K562 (cell line): ENCODE results near the gene SUFU. TPM values are rescaled to one million over a fixed set of nuclear protein-coding genes. Genes with fewer than 3 reads are reported as not detected.

ENCODE experiments used
- CTBP1 ChIP-seq: fragments of 450-650 bp; IDR thresholded peaks from 2 replicates; pipeline ENCODE4 v1.6.1; 2016; ENCODE audit warnings: borderline replicate concordance
- E2F3 ChIP-seq: fragments of 250-450 bp; sonication (Bioruptor Pico); IDR thresholded peaks from 2 replicates; pipeline ENCODE4 v1.4.0; 2020; ENCODE audit warnings: mild to moderate bottlenecking
- HEY1 ChIP-seq: fragments of 250-450 bp; sonication (Bioruptor Pico); IDR thresholded peaks from 2 replicates; pipeline ENCODE4 v1.5.0; 2020; ENCODE audit warnings: mild to moderate bottlenecking, moderate library complexity, borderline replicate concordance
- MCM5 ChIP-seq: fragments of 450-650 bp; IDR thresholded peaks from 2 replicates; pipeline ENCODE4 v1.6.1; 2016; ENCODE audit warnings: low read depth
- NEUROD1 ChIP-seq: fragments of 150-350 bp; IDR thresholded peaks from 2 replicates; pipeline ENCODE4 v1.6.1; 2014; ENCODE audit warnings: borderline replicate concordance, low read length, low read depth; ENCODE audit not compliant: partially characterized antibody
- OTX1 ChIP-seq: fragments of 450-650 bp; formaldehyde crosslinking; IDR thresholded peaks from 2 replicates; pipeline ENCODE4 v1.4.0; 2022; ENCODE audit warnings: mild to moderate bottlenecking
- PTRF ChIP-seq: fragments of 450-650 bp; IDR thresholded peaks from 2 replicates; pipeline ENCODE4 v1.6.1; 2016; ENCODE audit warnings: mild to moderate bottlenecking, missing genetic modification characterization, missing compliant biosample characterization
- RBM15 ChIP-seq: fragments of 200-400 bp; formaldehyde crosslinking; IDR thresholded peaks from 2 replicates; pipeline ENCODE4 v1.6.1; 2018; ENCODE audit warnings: mild to moderate bottlenecking, low read length, moderate library complexity; ENCODE audit not compliant: insufficient read depth
- SAP30 ChIP-seq: fragments of 200-600 bp; sonication (generic); IDR thresholded peaks from 2 replicates; pipeline ENCODE4 v1.6.1; 2012; ENCODE audit warnings: borderline replicate concordance, low read depth, mild to moderate bottlenecking, moderate library complexity, low read length, control low read depth, inconsistent platforms; ENCODE audit not compliant: insufficient read depth, poor library complexity, severe bottlenecking
- SRF ChIP-seq, 2 experiments: fragments of 250-450, 450-650 bp in 1 of 2; sonication (Bioruptor Pico) in 1 of 2; sonication (generic) in 1 of 2; formaldehyde crosslinking; IDR thresholded peaks; 2 replicates each; pipeline versions ENCODE4 v1.5.0 to v1.5.1; 2020 to 2022; ENCODE audit warnings: mild to moderate bottlenecking in 1 of 2, missing genetic modification reagents in 1 of 2
- TAF1 ChIP-seq: IDR thresholded peaks from 2 replicates; pipeline ENCODE4 v1.6.1; 2011; ENCODE audit warnings: mild to moderate bottlenecking, low read length, moderate library complexity; ENCODE audit not compliant: insufficient read depth, control insufficient read depth, severe bottlenecking; ENCODE audit errors: extremely low read depth
- TCF3 ChIP-seq: sonication (generic); formaldehyde crosslinking; IDR thresholded peaks from 2 replicates; pipeline ENCODE4 v1.4.0; 2020; ENCODE audit warnings: mild to moderate bottlenecking, missing genetic modification reagents
- ZNF124 ChIP-seq: sonication (generic); formaldehyde crosslinking; IDR thresholded peaks from 2 replicates; pipeline ENCODE4 v1.8.1; 2022; ENCODE audit warnings: missing genetic modification reagents
- ZNF217 ChIP-seq: sonication (generic); formaldehyde crosslinking; IDR thresholded peaks from 2 replicates; pipeline ENCODE4 v1.8.0; 2022; ENCODE audit warnings: mild to moderate bottlenecking, missing genetic modification reagents
- ZNF280A ChIP-seq: fragments of 450-650 bp; IDR thresholded peaks from 2 replicates; pipeline ENCODE4 v1.6.1; 2018; ENCODE audit warnings: mild to moderate bottlenecking, low read depth; ENCODE audit not compliant: partially characterized antibody
- ZNF282 ChIP-seq: sonication (generic); formaldehyde crosslinking; IDR thresholded peaks from 2 replicates; pipeline ENCODE4 v1.8.1; 2023; ENCODE audit warnings: missing genetic modification reagents
- ZNF408 ChIP-seq: fragments of 250-450 bp; sonication (Bioruptor Pico); IDR thresholded peaks from 2 replicates; pipeline ENCODE4 v1.4.0; 2020; ENCODE audit warnings: low read depth, mild to moderate bottlenecking, moderate library complexity
- ZNF449 ChIP-seq: fragments of 250-450 bp; sonication (Bioruptor Pico); IDR thresholded peaks from 2 replicates; pipeline ENCODE4 v1.8.0; 2022; ENCODE audit warnings: moderate library complexity, mild to moderate bottlenecking, inconsistent platforms
- ZNF551 ChIP-seq: fragments of 250-450 bp; sonication (Bioruptor Pico); IDR thresholded peaks from 2 replicates; pipeline ENCODE4 v1.5.0; 2021; ENCODE audit warnings: mild to moderate bottlenecking, moderate library complexity
- ZSCAN29 ChIP-seq: fragments of 450-650 bp; IDR thresholded peaks from 2 replicates; pipeline ENCODE4 v1.6.1; 2017
- polyA plus RNA-seq, 8 experiments: library from polyadenylated mRNA; depleted of rRNA in 4 of 8; stranded (reverse) in 5 of 8; unstranded in 3 of 8; fragments of >200 nt; fragmentation: Nextera tagmentation in 2 of 8; fragmentation: Illumina TruSeq in 1 of 8; extraction: Ambion mirVana in 2 of 8; extraction: Trizol in 1 of 8; gene quantifications; 2 replicates each; pipeline versions ENCODE4 v1.2.1 to v1.2.3, GENCODE V29; 2011 to 2014; ENCODE audit warnings: inconsistent platforms in 1 of 8, missing spikeins in 1 of 8
- total RNA-seq, 7 experiments: library from RNA; depleted of rRNA in 6 of 7; stranded (reverse); fragments of >200 nt in 6 of 7; fragmentation: Illumina TruSeq in 2 of 7; extraction: Trizol in 2 of 7; gene quantifications; 2 replicates each; pipeline versions ENCODE4 v1.2.1 to v1.2.3, GENCODE V29; 2011 to 2021; ENCODE audit warnings: low replicate concordance in 1 of 7
- TF ChIP-seq, protein P1 (sequence below): fragments of 250-450 bp; sonication (Bioruptor Pico); IDR thresholded peaks from 2 replicates; pipeline ENCODE4 v1.4.0; 2020
- TF ChIP-seq, protein P2 (sequence below): fragments of 200-800 bp; sonication (Bioruptor generic); IDR thresholded peaks from 2 replicates; pipeline ENCODE4 v1.6.1; 2017; ENCODE audit warnings: missing genetic modification characterization, missing compliant biosample characterization

SUFU gene
- total and polyA plus RNA-seq, 9 of the 15 experiments (the other 6 are each of a cell fraction or from before 2014, with no cell fraction given): 0.59 to 6.3 (median 0.82) TPM

DNA sequence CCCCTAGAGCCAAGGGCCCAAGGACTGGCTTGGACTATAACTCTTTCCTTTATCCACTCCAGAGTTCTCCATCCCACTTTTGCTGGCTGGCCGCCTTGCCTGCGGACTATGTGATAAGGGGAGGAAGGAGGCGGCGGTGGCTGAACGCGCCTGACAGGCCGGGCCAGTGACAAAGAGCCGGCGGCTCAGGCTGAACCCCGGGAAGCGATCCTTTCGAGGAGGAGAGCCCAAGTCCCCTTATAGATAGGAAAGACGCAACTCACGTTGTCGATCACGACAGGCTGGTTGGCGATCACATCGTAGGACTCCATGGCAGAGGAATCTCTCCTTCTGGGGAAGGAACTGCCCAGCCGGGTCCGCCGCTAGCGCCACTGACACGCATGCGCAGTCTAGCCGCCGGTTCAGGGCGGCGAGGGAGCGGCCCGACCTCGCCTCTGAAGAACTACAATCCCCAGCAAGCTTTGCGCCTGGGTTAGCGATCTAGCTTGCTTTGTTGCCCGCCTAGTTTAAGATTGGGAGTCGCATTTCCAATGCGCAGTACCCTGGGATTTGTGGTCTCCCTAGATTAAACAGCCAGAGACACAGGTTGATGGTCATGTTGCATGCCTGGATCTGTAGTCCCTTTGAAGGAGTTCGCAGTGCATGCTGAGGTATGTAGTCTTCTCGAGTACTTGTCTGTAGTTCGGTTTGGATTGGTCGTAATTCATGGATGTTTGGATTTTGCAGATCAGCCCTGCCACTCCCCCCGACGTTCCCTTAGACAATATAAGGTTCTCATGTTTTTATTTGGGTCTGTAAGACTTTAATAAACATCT lies 1.2 kb upstream of the SUFU start, which contains the start of gene ACTR1A (continued):
- TF ChIP-seq SAP30 (peak; percentile 78), ZNF551 (CRISPR knock-in tag) (no peak), SRF (CRISPR knock-in tag; IDR thresholded peaks at IDR 0.05) (0 out of 4 replicates have a peak, but pooled peaks of 1 of the 2 experiments have one; percentile 13), RBM15 (no peak), MCM5 (no peak), OTX1 (peak; percentile 49; the same call in 1 of the 2 replicates), ZNF282 (CRISPR knock-in tag) (no peak), ZNF280A (no peak), TAF1 (peak; percentile 12), NEUROD1 (no peak), CTBP1 (peak; percentile 41; the same call in 1 of the 2 replicates), PTRF (tag) (no peak), HEY1 (CRISPR knock-in tag) (no peak), E2F3 (CRISPR knock-in tag) (no peak), ZNF449 (CRISPR knock-in tag) (no peak), ZNF124 (CRISPR knock-in tag) (no peak), ZSCAN29 (no peak), ZNF217 (CRISPR knock-in tag) (no peak), TCF3 (CRISPR knock-in tag) (no peak), ZNF408 (CRISPR knock-in tag) (no peak)
- TF ChIP-seq, protein P1, sequence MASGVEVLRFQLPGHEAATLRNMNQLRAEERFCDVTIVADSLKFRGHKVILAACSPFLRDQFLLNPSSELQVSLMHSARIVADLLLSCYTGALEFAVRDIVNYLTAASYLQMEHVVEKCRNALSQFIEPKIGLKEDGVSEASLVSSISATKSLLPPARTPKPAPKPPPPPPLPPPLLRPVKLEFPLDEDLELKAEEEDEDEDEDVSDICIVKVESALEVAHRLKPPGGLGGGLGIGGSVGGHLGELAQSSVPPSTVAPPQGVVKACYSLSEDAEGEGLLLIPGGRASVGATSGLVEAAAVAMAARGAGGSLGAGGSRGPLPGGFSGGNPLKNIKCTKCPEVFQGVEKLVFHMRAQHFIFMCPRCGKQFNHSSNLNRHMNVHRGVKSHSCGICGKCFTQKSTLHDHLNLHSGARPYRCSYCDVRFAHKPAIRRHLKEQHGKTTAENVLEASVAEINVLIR (CRISPR knock-in tag): no peak
- TF ChIP-seq, protein P2, sequence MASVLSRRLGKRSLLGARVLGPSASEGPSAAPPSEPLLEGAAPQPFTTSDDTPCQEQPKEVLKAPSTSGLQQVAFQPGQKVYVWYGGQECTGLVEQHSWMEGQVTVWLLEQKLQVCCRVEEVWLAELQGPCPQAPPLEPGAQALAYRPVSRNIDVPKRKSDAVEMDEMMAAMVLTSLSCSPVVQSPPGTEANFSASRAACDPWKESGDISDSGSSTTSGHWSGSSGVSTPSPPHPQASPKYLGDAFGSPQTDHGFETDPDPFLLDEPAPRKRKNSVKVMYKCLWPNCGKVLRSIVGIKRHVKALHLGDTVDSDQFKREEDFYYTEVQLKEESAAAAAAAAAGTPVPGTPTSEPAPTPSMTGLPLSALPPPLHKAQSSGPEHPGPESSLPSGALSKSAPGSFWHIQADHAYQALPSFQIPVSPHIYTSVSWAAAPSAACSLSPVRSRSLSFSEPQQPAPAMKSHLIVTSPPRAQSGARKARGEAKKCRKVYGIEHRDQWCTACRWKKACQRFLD (CRISPR knock-in tag): peak; percentile 33; the same call in 1 of the 2 replicates
